A549 (cell line): ENCODE data around the gene PTPRN2.

ENCODE experiments used
- CBX2 ChIP-seq: fragments of 200-600 bp; sonication (generic); IDR thresholded peaks from 2 replicates; pipeline ENCODE4 v1.6.1; 2016; ENCODE audit warnings: low read depth, mild to moderate bottlenecking, borderline replicate concordance
- CEBPB ChIP-seq, 2 experiments: fragments of >200 bp in 1 of 2; sonication (Bioruptor Twin) in 1 of 2; formaldehyde crosslinking in 1 of 2; IDR thresholded peaks; 2 replicates each; pipeline ENCODE4 v1.6.1; 2012 to 2016
- FOSL2 ChIP-seq, 2 experiments: fragments of 450-650 bp in 1 of 2; fragments of >200 bp in 1 of 2; sonication (Bioruptor Twin) in 1 of 2; formaldehyde crosslinking; IDR thresholded peaks; 2 replicates each; pipeline versions ENCODE4 v1.5.0 to v1.6.1; 2016 to 2020; ENCODE audit warnings: mild to moderate bottlenecking in 1 of 2, moderate library complexity in 1 of 2
- NPAS2 ChIP-seq: fragments of 250-450 bp; sonication (Bioruptor Pico); IDR thresholded peaks from 2 replicates; pipeline ENCODE4 v1.8.0; 2022; ENCODE audit warnings: mild to moderate bottlenecking, moderate library complexity, borderline replicate concordance
- POLR2A ChIP-seq: IDR thresholded peaks from 2 replicates; pipeline ENCODE4 v1.6.1; 2012; ENCODE audit warnings: mild to moderate bottlenecking, low read length
- RAD21 ChIP-seq, 2 experiments: fragments of >200 bp in 1 of 2; sonication (Bioruptor Twin) in 1 of 2; formaldehyde crosslinking in 1 of 2; IDR thresholded peaks in 1 of 2; conservative IDR thresholded peaks in 1 of 2; 2 replicates in 1 of 2; 3 replicates in 1 of 2; pipeline ENCODE4 v1.6.1; 2012 to 2018; ENCODE audit warnings: inconsistent platforms in 1 of 2
- USF2 ChIP-seq: fragments of 450-650 bp; IDR thresholded peaks from 2 replicates; pipeline ENCODE4 v1.6.1; 2014; ENCODE audit warnings: antibody characterized with exemption
- TF ChIP-seq, protein P1 (sequence below): fragments of 200-600 bp; sonication (generic); IDR thresholded peaks from 2 replicates; pipeline ENCODE4 v1.6.1; 2016; ENCODE audit warnings: antibody characterized with exemption, mild to moderate bottlenecking, moderate library complexity

GRCh38 chr7:158582089-158582456 is 5.5 kb downstream of the PTPRN2 start:
- TF ChIP-seq CBX2, result no peak
- no peak for TF ChIP-seq POLR2A
- TF ChIP-seq NPAS2, result no peak
- no peak for TF ChIP-seq FOSL2 (IDR thresholded peaks at IDR 0.05)
- no peak for TF ChIP-seq FOSL2 (CRISPR knock-in tag; IDR thresholded peaks at IDR 0.05)
- TF ChIP-seq, protein P1, sequence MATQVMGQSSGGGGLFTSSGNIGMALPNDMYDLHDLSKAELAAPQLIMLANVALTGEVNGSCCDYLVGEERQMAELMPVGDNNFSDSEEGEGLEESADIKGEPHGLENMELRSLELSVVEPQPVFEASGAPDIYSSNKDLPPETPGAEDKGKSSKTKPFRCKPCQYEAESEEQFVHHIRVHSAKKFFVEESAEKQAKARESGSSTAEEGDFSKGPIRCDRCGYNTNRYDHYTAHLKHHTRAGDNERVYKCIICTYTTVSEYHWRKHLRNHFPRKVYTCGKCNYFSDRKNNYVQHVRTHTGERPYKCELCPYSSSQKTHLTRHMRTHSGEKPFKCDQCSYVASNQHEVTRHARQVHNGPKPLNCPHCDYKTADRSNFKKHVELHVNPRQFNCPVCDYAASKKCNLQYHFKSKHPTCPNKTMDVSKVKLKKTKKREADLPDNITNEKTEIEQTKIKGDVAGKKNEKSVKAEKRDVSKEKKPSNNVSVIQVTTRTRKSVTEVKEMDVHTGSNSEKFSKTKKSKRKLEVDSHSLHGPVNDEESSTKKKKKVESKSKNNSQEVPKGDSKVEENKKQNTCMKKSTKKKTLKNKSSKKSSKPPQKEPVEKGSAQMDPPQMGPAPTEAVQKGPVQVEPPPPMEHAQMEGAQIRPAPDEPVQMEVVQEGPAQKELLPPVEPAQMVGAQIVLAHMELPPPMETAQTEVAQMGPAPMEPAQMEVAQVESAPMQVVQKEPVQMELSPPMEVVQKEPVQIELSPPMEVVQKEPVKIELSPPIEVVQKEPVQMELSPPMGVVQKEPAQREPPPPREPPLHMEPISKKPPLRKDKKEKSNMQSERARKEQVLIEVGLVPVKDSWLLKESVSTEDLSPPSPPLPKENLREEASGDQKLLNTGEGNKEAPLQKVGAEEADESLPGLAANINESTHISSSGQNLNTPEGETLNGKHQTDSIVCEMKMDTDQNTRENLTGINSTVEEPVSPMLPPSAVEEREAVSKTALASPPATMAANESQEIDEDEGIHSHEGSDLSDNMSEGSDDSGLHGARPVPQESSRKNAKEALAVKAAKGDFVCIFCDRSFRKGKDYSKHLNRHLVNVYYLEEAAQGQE, result no peak
- no peak for TF ChIP-seq RAD21 (conservative IDR thresholded peaks at IDR 0.05 in 1 of 2, IDR thresholded peaks at IDR 0.05 in 1 of 2)
- no peak for TF ChIP-seq USF2
- no peak for TF ChIP-seq CEBPB (IDR thresholded peaks at IDR 0.05)
